Fibroblast of lung (primary cell): Measurements from ENCODE around the gene C1orf52.

ENCODE experiments used
- CTCF ChIP-seq, 2 donors: IDR thresholded peaks in 1 of 2; conservative IDR thresholded peaks in 1 of 2; 1 replicate in 1 of 2; 2 replicates in 1 of 2; pipeline ENCODE4 v1.5.1; 2011 to 2012; ENCODE audit warnings: low read length in 2 of 2, control low read depth in 1 of 2, inconsistent platforms in 1 of 2, low read depth in 1 of 2, mild to moderate bottlenecking in 1 of 2
- EZH2 ChIP-seq: IDR thresholded peaks from 2 replicates; pipeline ENCODE4 v1.5.1; 2012; ENCODE audit warnings: low read length, control low read depth, mild to moderate bottlenecking; ENCODE audit errors: missing control alignments

- no peak for TF ChIP-seq CTCF (conservative IDR thresholded peaks at IDR 0.05 in 1 of 2, IDR thresholded peaks at IDR 0.05 in 1 of 2; ENCODE audit: low read depth in 1 of 2, low read length in 2 of 2)
- no peak for TF ChIP-seq EZH2
Observed at GRCh38 chr1:85296980-85297379, 37.5 kb upstream of the C1orf52 start.
